Cardiac fibroblast (primary cell): ENCODE data around the gene ZNF423.

Experiments used
- DNase-seq, 2 donors: peaks; one replicate each; pipeline versions ENCODE4 v3.0.0 to v3.0.0-alpha.2; 2010; ENCODE audit warnings: low read depth in 2 of 2
- H3K4me3 ChIP-seq, 2 donors: replicated peaks in 1 of 2; 1 replicate in 1 of 2; 2 replicates in 1 of 2; pipeline ENCODE4 v1.5.1; 2011; ENCODE audit warnings: low read depth in 2 of 2, low read length in 2 of 2, mild to moderate bottlenecking in 2 of 2, moderate library complexity in 1 of 2
- CTCF ChIP-seq: IDR thresholded peaks from one replicate; pipeline ENCODE4 v1.5.1; 2011; ENCODE audit warnings: low read depth, mild to moderate bottlenecking, low read length, inconsistent platforms

The ZNF423 gene

GRCh38 chr16:49499414-49499785 lies 356.5 kb downstream of the ZNF423 start:
- H3K4me3 ChIP-seq = no peak overlapping the region
- TF ChIP-seq CTCF = no peak
- no peak for DNase-seq

GRCh38 chr16:49498666-49499413 lies 357.1 kb downstream of the ZNF423 start:
- no peak overlapping the region for H3K4me3 ChIP-seq
- no peak for DNase-seq
- no peak for TF ChIP-seq CTCF

- TF ChIP-seq CTCF = no peak
- H3K4me3 ChIP-seq = no peak overlapping the region
- DNase-seq = no peak
Observed at GRCh38 chr16:49498264-49498663, 357.6 kb downstream of the ZNF423 start.

GRCh38 chr16:49497466-49497865 lies 358.4 kb downstream of the ZNF423 start:
- DNase-seq = no peak
- H3K4me3 ChIP-seq = no peak overlapping the region
- no peak for TF ChIP-seq CTCF

GRCh38 chr16:49496656-49497055 lies 359.3 kb downstream of the ZNF423 start:
- no peak overlapping the region for H3K4me3 ChIP-seq
- no peak for TF ChIP-seq CTCF
- no peak for DNase-seq

- TF ChIP-seq CTCF = no peak
- DNase-seq = no peak
- H3K4me3 ChIP-seq = no peak overlapping the region
Observed at GRCh38 chr16:49495596-49496355, 360.1 kb downstream of the ZNF423 start.
